ENCODE measurements around the gene SCAF1. TPM values are rescaled to one million over a fixed set of nuclear protein-coding genes. Genes with fewer than 3 reads are reported as not detected.

The SCAF1 gene
- total RNA-seq, 1 experiment from 2014 or later = 46.8 TPM

DNA sequence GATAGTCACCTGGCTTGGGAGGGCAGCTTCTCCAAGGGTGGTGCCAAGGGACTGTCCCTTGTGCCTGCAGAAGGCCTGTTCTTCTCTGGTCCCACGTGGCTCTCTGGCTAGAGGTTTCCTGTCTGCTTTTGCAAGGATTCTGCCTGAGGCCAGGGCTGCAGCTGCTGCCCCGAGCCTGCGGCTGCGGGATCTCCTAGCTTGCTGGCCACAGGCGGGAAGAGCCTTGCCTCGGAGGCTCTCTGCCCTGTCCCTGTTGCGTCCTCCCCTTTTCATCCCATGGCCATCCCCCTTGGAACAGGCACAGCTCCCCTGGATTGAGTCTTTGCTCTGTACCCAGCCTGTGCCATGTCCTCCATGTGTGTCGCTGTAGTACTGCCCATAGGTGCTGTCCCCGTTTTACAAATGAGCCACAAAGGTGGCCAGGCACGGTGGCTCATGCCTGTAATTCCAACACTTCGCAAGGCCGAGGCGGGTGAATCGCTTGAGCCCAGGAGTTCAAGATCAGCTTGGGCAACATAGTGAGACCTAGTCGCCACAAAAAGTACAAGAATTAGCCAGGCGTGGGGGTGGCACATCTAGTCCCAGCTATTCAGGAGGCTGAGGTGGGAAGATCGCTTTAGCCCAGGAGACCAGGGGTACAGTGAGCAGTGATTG lies 14.6 kb downstream of the SCAF1 start:
- no peak overlapping the region for H3K4me3 ChIP-seq (ENCODE audit: low read length)
- H3K9me2 ChIP-seq (replicated peaks; ENCODE audit: low read length) = no peaks in the 10 kb centered on the region
- no peaks in the 10 kb centered on the region for H3K79me2 ChIP-seq (ENCODE audit: low read length)
- ChIA-PET POLR2A (ENCODE audit: unreplicated experiment) (no interaction called here), CTCF (no interaction called here)
- 0 out of 2 replicates have a peak, but pooled peaks cover 3% of the 10 kb centered on the region for H4K20me1 ChIP-seq (ENCODE audit: low read length)
- no peak overlapping the region for H3K4me2 ChIP-seq (ENCODE audit: low read length)
- BruUV-seq (replicated peaks) = no TSS peak
- peaks cover 60% of the 10 kb centered on the region for H3K36me3 ChIP-seq (ENCODE audit: low read depth, low read length)
- ATAC-seq = no peak
- no peak overlapping the region for H3K9ac ChIP-seq (ENCODE audit: low read length)
- no peak overlapping the region for H3K27ac ChIP-seq (ENCODE audit: low read length)
- no peaks in the 10 kb centered on the region for H3K9me3 ChIP-seq (ENCODE audit: low read length)
- TF ChIP-seq, protein P1, sequence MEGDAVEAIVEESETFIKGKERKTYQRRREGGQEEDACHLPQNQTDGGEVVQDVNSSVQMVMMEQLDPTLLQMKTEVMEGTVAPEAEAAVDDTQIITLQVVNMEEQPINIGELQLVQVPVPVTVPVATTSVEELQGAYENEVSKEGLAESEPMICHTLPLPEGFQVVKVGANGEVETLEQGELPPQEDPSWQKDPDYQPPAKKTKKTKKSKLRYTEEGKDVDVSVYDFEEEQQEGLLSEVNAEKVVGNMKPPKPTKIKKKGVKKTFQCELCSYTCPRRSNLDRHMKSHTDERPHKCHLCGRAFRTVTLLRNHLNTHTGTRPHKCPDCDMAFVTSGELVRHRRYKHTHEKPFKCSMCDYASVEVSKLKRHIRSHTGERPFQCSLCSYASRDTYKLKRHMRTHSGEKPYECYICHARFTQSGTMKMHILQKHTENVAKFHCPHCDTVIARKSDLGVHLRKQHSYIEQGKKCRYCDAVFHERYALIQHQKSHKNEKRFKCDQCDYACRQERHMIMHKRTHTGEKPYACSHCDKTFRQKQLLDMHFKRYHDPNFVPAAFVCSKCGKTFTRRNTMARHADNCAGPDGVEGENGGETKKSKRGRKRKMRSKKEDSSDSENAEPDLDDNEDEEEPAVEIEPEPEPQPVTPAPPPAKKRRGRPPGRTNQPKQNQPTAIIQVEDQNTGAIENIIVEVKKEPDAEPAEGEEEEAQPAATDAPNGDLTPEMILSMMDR (conservative IDR thresholded peaks at IDR 0.05; ENCODE audit: low read depth, low read length) = no peak
- no peak for TF ChIP-seq EZH2phosphoT487 (IDR thresholded peaks at IDR 0.05; ENCODE audit: borderline replicate concordance, low read length)
- no peak for TF ChIP-seq EZH2 (IDR thresholded peaks at IDR 0.05; ENCODE audit: low read length, unreplicated experiment)
- no peak overlapping the region for H2AFZ ChIP-seq (ENCODE audit: low read length)
- no peak for DNase-seq
- no peaks in the 10 kb centered on the region for H3K27me3 ChIP-seq (ENCODE audit: low read length)
- no peaks in the 10 kb centered on the region for H3K4me1 ChIP-seq (ENCODE audit: insufficient read depth, low read length)
- H3F3A ChIP-seq (ENCODE audit: low read length, unreplicated experiment) = no peaks in the 10 kb centered on the region
- intact Hi-C loops (cut with micrococcal nuclease) = no loop called here

DNA sequence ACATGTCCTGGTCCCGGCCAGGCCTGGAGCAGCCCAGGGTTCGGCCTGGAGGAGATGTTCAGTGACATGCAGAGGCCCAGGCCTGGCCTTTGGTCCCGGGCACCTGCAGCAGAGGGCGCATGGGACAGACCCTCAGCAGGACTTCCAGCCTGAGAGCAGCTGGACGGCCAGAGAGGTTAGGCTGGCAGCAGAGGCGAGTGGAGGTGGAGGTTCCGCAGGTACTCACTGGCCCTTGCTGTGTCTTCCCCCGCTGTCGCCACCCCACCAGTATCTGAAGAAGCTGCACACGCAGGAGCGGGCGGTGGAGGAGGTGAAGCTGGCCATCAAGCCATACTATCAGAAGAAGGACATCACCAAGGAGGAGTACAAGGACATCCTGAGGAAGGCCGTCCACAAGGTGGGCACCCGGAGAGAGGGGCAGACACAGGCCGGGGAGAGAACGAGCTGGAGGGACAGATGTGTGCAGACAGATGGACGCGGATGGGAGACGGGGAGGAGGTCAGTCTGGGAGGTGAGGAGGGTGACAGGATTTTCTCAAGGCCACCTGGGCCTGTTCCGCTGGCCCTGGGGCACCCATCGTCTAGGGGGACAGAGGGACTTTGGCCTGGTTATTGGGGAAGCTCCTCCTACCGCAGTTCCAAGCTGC lies 15.6 kb downstream of the SCAF1 start:
- no peaks in the 10 kb centered on the region for H3K9me3 ChIP-seq (ENCODE audit: low read length)
- H3K36me3 ChIP-seq (ENCODE audit: low read depth, low read length) = peaks cover 57% of the 10 kb centered on the region

More for the DNA sequence above, 15.6 kb downstream of the SCAF1 start:
- Histone ChIP-seq H2AFZ (ENCODE audit: low read length) (no peak overlapping the region), H3K4me3 (ENCODE audit: low read length) (no peak overlapping the region), H3K4me2 (ENCODE audit: low read length) (no peak overlapping the region), H3K79me2 (ENCODE audit: low read length) (no peaks in the 10 kb centered on the region; the same call in 1 of the 2 replicates), H3F3A (ENCODE audit: low read length, unreplicated experiment) (no peaks in the 10 kb centered on the region), H4K20me1 (ENCODE audit: low read length) (0 out of 2 replicates have a peak, but pooled peaks cover 3% of the 10 kb centered on the region), H3K9me2 (replicated peaks; ENCODE audit: low read length) (no peaks in the 10 kb centered on the region), H3K4me1 (ENCODE audit: insufficient read depth, low read length) (no peaks in the 10 kb centered on the region), H3K9ac (ENCODE audit: low read length) (no peak overlapping the region), H3K27ac (ENCODE audit: low read length) (no peak overlapping the region), H3K27me3 (ENCODE audit: low read length) (no peaks in the 10 kb centered on the region)
- POLR2A ChIA-PET (ENCODE audit: unreplicated experiment) = interaction anchor here (0.5 kb wide), 1 partner anchor 9 kb away, joined by 11 read pairs; no protein-coding TSS in a partner anchor
- TF ChIP-seq EZH2 (IDR thresholded peaks at IDR 0.05; ENCODE audit: low read length, unreplicated experiment) (no peak), EZH2phosphoT487 (IDR thresholded peaks at IDR 0.05; ENCODE audit: borderline replicate concordance, low read length) (no peak)
- TF ChIP-seq, protein P1 (conservative IDR thresholded peaks at IDR 0.05; ENCODE audit: low read depth, low read length) = no peak
- no peak for ATAC-seq
- no peak for DNase-seq
- BruUV-seq (replicated peaks) = no TSS peak
- CTCF ChIA-PET = no interaction called here
- intact Hi-C loops (cut with micrococcal nuclease) = no loop called here

All from PC-3 (cell line).